IPS-18a (cell line): ENCODE measurements around the gene TMEM33.

Source experiments
- H3K27ac ChIP-seq: one replicate; pipeline ENCODE4 v1.5.1; 2013; ENCODE audit warnings: low read length
- H3K27me3 ChIP-seq: one replicate; pipeline ENCODE4 v1.6.1; 2013; ENCODE audit warnings: mild to moderate bottlenecking, low read length; ENCODE audit not compliant: control insufficient read depth, insufficient read depth
- H3K36me3 ChIP-seq: one replicate; pipeline ENCODE4 v1.6.1; 2013; ENCODE audit warnings: low read depth, low read length; ENCODE audit not compliant: control insufficient read depth
- H3K4me1 ChIP-seq: one replicate; pipeline ENCODE4 v1.6.1; 2013; ENCODE audit warnings: low read depth, low read length; ENCODE audit not compliant: control insufficient read depth
- H3K4me3 ChIP-seq: one replicate; pipeline ENCODE4 v1.5.1; 2013; ENCODE audit warnings: low read length
- H3K9ac ChIP-seq: one replicate; pipeline ENCODE4 v1.6.1; 2013; ENCODE audit warnings: mild to moderate bottlenecking, low read length, moderate library complexity
- H3K9me3 ChIP-seq: one replicate; pipeline ENCODE4 v1.6.1; 2013; ENCODE audit warnings: low read depth, low read length; ENCODE audit not compliant: control insufficient read depth

Gene TMEM33

DNA sequence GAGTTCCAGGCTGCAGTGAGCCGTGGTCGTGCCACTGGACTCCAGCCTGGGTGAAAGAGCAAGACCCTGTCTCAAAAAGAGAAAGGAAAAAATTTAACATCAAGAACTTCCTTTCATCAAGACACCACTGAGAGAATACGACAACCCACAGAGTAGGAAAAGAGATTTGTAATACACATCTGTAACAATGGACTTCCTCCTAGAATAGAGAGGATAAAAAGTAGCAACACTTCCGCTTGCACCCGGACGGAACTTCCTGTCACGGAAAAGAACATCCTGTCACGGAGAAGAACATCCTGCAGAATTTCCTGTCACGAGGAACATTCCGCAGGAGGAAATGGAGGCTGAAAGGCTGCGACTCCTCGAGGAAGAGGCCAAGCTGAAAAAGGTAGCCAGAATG lies 46.2 kb downstream of the TMEM33 start, which contains the start of gene DCAF4L1:
Gene DCAF4L1 (plus strand): TSS at position 301 of the 400 bp plus-strand sequence. CDS start 37 bp downstream, at position 338.
- Histone ChIP-seq H3K9ac (no peak within 1 kb of the TSS), H3K9me3 (no peaks in the 10 kb centered on the region), H3K4me3 (no peak within 1 kb of the TSS), H3K4me1 (peaks cover 29% of the 10 kb centered on the region), H3K27me3 (no peaks in the 10 kb centered on the region), H3K36me3 (no peaks in the 10 kb centered on the region), H3K27ac (no peak within 1 kb of the TSS)

GRCh38 chr4:41982716-41983115 lies 47.5 kb downstream of the TMEM33 start:
- Histone ChIP-seq H3K27ac (no peak overlapping the region), H3K9ac (no peak overlapping the region), H3K9me3 (no peaks in the 10 kb centered on the region), H3K36me3 (no peaks in the 10 kb centered on the region), H3K4me3 (no peak overlapping the region), H3K27me3 (no peaks in the 10 kb centered on the region), H3K4me1 (peaks cover 24% of the 10 kb centered on the region)

DNA sequence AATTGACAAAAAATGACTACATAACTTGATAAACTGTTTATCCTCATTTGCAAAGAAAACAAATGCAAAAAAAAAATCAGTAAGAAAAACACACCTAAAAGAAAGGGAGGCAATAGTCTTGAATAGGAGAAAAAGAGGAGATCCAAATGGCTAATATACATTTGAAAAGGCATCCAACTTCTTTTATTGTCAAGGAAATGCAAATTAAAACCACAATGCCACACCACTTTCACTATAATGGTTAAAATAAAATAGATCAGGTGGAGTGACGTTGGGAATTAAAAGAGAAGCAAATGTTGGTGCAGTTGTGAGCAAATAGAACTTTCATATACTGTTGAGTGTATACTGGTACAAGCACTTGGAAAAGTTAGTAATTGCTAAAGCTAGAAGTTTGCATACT lies 49.9 kb downstream of the TMEM33 start:
- Histone ChIP-seq H3K27ac (no peak overlapping the region), H3K36me3 (no peaks in the 10 kb centered on the region), H3K27me3 (no peaks in the 10 kb centered on the region), H3K4me3 (peak overlapping the region; percentile 40), H3K9ac (no peak overlapping the region), H3K9me3 (no peaks in the 10 kb centered on the region), H3K4me1 (peaks cover 20% of the 10 kb centered on the region)

GRCh38 chr4:41989994-41990364 lies 54.8 kb downstream of the TMEM33 start:
- no peaks in the 10 kb centered on the region for H3K27me3 ChIP-seq
- H3K27ac ChIP-seq, result peak overlapping the region; percentile 30
- H3K9ac ChIP-seq, result peak overlapping the region; percentile 81
- peaks cover 16% of the 10 kb centered on the region for H3K4me1 ChIP-seq
- H3K9me3 ChIP-seq, result no peaks in the 10 kb centered on the region
- H3K4me3 ChIP-seq, result peak overlapping the region; percentile 90
- no peaks in the 10 kb centered on the region for H3K36me3 ChIP-seq

GRCh38 chr4:41990365-41991111 lies 55.3 kb downstream of the TMEM33 start, which contains the start of gene SLC30A9:
Gene SLC30A9 (plus strand): TSS chr4:41990530. CDS start chr4:41990652, 122 bp downstream.
- Histone ChIP-seq H3K9ac (peak within 1 kb of the TSS; percentile 81), H3K36me3 (no peaks in the 10 kb centered on the region), H3K4me1 (peaks cover 11% of the 10 kb centered on the region), H3K27ac (peak within 1 kb of the TSS; percentile 30), H3K4me3 (peak within 1 kb of the TSS; percentile 90), H3K27me3 (no peaks in the 10 kb centered on the region), H3K9me3 (no peaks in the 10 kb centered on the region)

DNA sequence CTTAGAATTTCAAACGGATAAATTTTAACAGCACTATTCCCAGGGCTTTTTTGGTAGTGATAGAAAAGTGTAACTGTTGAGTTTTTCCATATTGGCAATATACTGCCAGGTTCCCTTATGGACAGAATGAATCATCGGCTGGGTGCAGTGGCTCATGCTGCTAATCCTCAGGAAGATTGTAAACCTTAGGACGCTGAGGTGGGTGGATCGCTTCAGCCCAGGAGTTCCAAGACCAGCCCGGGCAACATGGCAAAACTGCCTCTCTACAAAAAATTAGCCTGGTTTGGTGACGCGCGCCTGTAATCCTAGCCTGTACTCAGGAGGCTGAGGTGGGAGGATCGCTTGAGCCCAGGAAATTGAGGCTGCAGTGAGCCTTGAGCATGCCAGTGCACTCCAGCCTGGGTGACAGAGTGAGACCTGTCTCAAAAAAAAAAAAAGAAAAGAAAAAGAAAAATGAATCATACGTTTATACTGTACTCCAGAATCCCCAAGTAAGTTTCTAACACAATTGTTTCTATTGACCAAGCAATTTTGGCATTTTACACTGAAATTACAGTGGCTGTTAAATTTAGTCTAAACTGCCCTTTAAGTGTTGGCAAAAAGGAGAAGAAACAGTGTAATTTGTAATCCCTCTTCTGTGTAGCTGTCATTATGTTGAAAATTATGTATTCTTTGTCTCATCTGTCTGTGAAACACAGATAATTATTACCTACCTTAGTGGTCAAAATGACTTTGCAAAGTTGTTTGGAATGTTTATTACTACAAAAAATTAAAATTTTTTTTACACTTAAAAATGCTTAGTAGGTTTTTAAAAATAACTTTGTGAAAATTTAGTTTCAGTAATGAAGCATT lies 56.9 kb downstream of the TMEM33 start:
- peaks cover 5% of the 10 kb centered on the region for H3K4me1 ChIP-seq
- peak overlapping the region; percentile 90 for H3K4me3 ChIP-seq
- H3K27ac ChIP-seq, result no peak overlapping the region
- no peaks in the 10 kb centered on the region for H3K9me3 ChIP-seq
- H3K9ac ChIP-seq, result no peak overlapping the region
- no peaks in the 10 kb centered on the region for H3K27me3 ChIP-seq
- H3K36me3 ChIP-seq, result no peaks in the 10 kb centered on the region

DNA sequence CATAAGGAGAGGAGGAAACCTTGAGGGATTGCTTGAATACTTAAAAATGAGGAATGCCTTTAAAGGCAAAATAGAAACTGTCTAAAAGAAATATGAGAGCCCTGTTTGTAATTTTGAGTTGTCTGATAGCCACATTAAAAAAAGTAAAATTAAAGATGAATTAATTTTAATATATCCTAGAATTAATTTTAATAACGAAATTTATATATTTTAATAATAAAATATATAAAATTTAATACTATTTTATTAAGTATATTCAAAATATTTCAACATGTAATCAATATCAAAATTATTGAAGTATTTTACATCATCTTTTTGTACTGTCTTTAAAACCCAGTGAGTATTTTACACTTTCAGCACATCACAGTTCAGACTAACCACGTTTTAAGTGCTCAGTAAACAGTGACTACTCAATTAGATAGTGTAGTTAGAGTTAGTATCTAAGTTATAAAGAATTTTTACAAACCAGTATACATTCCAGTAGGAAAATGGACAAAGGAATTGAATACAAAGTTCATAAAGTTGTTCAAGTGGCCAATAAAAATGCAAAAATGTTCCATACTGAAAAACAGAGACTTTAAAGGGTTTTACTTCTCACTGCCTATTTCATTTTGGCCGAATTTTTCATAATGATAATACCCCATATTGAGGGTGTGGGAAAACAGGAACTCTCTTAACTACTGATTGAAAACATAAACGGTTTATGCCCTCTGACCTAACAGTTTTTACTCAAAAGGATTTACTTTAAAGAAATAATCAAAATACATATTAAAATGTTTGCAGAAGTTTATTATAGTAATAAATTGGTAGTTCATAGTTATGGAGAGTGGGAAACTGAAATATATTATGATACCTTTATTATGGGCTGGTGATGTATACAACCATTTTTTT lies 58.0 kb downstream of the TMEM33 start:
- no peaks in the 10 kb centered on the region for H3K27me3 ChIP-seq
- no peak overlapping the region for H3K4me3 ChIP-seq
- peaks cover 5% of the 10 kb centered on the region for H3K4me1 ChIP-seq
- no peaks in the 10 kb centered on the region for H3K36me3 ChIP-seq
- no peak overlapping the region for H3K9ac ChIP-seq
- H3K9me3 ChIP-seq, result no peaks in the 10 kb centered on the region
- no peak overlapping the region for H3K27ac ChIP-seq

DNA sequence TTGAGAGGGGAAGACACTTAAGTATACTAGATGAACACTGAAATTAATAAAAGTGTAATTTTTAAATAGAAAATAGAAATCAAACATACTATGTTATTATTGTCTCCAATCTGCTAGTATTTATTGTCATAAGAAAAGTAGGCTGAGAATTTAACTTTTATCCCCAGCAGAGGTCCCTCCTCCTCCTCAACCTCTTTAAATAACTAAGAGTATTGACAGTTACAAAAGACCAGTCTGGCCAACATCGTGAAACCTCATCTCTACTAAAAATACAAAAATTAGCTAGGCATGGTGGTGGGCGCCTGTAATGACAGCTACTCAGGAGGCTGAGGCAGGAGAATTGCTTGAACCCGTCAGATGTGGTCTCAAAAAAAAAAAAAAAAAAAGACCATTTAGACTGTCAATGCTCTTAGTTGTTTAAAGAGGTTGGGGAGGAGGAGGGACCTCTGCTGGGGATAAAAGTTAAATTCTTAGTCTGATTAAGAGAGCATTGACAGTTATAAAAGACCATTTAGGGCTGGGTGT lies 59.3 kb downstream of the TMEM33 start:
- no peaks in the 10 kb centered on the region for H3K27me3 ChIP-seq
- H3K9me3 ChIP-seq, result no peaks in the 10 kb centered on the region
- no peak overlapping the region for H3K27ac ChIP-seq
- no peak overlapping the region for H3K9ac ChIP-seq
- peaks cover 5% of the 10 kb centered on the region for H3K4me1 ChIP-seq
- no peaks in the 10 kb centered on the region for H3K36me3 ChIP-seq
- no peak overlapping the region for H3K4me3 ChIP-seq

GRCh38 chr4:41998019-41998418 lies 62.8 kb downstream of the TMEM33 start:
- Histone ChIP-seq H3K4me3 (no peak overlapping the region), H3K36me3 (peaks cover under 1% of the 10 kb centered on the region), H3K27me3 (no peaks in the 10 kb centered on the region), H3K9me3 (no peaks in the 10 kb centered on the region), H3K9ac (no peak overlapping the region), H3K4me1 (no peaks in the 10 kb centered on the region), H3K27ac (no peak overlapping the region)

DNA sequence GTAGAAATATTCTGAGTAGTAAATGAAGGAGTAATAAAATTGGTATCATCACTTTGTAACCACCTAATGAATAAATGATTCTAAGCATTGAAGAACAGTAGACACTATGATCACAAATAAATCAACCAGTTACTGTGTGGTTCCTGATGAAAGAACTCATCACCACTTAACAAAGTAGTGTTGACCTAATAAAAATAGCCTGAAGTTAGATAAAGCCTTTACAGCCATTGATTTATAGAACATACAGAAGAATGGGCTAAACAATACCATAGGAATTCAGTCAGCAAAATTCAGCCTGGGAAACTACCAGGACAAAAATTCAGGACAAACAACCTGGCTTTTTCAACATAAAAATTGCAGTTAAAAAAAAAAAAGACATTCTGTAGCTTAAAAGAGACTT lies 64.1 kb downstream of the TMEM33 start:
- Histone ChIP-seq H3K9ac (no peak overlapping the region), H3K36me3 (peaks cover 3% of the 10 kb centered on the region), H3K27ac (no peak overlapping the region), H3K9me3 (no peaks in the 10 kb centered on the region), H3K4me3 (no peak overlapping the region), H3K4me1 (no peaks in the 10 kb centered on the region), H3K27me3 (no peaks in the 10 kb centered on the region)
